PC-9 (cell line): ENCODE data around the gene GOLGA1.

ENCODE experiments used
- CTCF ChIP-seq: fragments of 200-600 bp; sonication (generic); conservative IDR thresholded peaks from 2 replicates; pipeline ENCODE4 v1.6.1; 2017; ENCODE audit warnings: mixed run types, antibody characterized with exemption, mild to moderate bottlenecking, moderate library complexity
- EZH2 ChIP-seq: fragments of 200-600 bp; sonication (generic); IDR thresholded peaks from 2 replicates; pipeline ENCODE4 v1.8.0; 2017; ENCODE audit warnings: antibody characterized with exemption, low read depth

- TF ChIP-seq CTCF (no peak), EZH2 (no peak)
Observed at GRCh38 chr9:124894035-124894740, 46.7 kb downstream of the GOLGA1 start.
